Measurements from ENCODE around the gene SVIL. TPM values are rescaled to one million over a fixed set of nuclear protein-coding genes. Genes with fewer than 3 reads are reported as not detected.

Gene SVIL
- total RNA-seq, 4 donors from 2014 or later = 30.3 to 84.3 (median 62.5) TPM

DNA sequence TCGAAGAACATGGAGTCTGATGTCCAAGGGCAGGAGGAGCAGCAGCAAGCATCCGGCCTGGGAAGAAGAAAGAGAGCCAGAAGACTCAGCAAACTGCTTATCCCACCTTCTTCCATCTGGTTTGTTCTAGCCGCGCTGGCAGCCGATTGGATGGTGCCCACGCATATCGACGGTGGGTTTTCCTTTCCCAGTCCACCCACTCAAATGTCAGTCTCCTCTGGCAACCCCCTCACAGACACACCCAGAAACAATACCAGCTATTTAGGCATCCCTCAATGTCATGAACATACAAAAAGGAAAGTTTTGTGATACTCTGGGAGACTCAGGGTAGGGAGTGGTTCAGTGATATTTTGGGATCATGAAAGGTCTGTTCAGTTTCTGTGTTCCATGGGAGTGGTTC, 206.3 kb downstream of the SVIL start:
- no peaks in the 10 kb centered on the region for H3K27me3 ChIP-seq
- H3K36me3 ChIP-seq = no peaks in the 10 kb centered on the region
- no peaks in the 10 kb centered on the region for H3K4me1 ChIP-seq
- H3K9me3 ChIP-seq = no peaks in the 10 kb centered on the region
- TF ChIP-seq CTCF (IDR thresholded peaks at IDR 0.05) = no peak
- H3K4me3 ChIP-seq = no peak overlapping the region
- no peak for DNase-seq
- H3K27ac ChIP-seq = no peak overlapping the region

DNA sequence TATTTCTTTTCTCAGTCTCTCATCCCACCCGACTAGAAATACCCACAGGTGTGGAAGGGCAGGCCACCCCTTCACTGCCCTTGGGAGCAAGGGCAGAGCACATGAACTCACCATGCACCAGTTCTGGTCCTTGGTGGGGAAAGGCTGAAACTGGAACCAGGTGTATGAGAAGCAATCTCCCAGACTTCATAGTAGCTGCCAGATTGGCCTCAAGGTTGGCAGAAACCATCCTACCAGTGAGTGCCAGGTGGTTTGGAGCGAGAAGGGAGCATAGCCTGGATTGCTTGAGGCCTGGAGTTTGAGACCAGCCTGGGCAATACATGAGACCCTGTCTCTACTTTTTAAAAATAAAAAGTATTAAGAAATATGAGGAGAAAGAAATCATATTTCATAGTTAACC, 207.1 kb downstream of the SVIL start:
- DNase-seq = no peak
- H3K9me3 ChIP-seq = no peaks in the 10 kb centered on the region
- no peak for TF ChIP-seq CTCF (IDR thresholded peaks at IDR 0.05)
- no peak for TF ChIP-seq POLR2A (IDR thresholded peaks at IDR 0.05)
- H3K36me3 ChIP-seq = no peaks in the 10 kb centered on the region
- H3K27ac ChIP-seq = no peak overlapping the region
- H3K27me3 ChIP-seq = no peaks in the 10 kb centered on the region
- H3K4me1 ChIP-seq = no peaks in the 10 kb centered on the region
- no peak overlapping the region for H3K4me3 ChIP-seq

DNA sequence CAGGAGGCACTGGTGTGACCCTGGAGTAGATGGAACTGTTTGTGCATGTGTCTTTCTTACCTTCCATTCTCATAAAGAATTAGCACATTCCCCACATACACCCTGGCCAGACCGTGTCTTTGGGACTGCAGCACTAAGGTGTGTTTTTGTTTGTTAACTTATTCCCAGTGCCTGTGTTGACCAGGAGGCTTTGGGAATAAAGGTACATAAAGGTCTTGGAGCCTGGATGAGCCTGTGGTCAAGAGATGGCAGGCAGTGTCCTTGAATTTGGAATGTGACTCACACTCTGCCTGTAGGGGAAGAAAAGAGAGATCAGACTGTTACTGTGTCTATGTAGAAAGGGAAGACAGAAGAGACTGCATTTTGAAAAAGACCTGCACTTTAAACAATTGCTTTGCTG, 208.4 kb downstream of the SVIL start:
- no peaks in the 10 kb centered on the region for H3K9me3 ChIP-seq
- DNase-seq = no peak
- H3K27me3 ChIP-seq = no peaks in the 10 kb centered on the region
- H3K27ac ChIP-seq = no peak overlapping the region
- no peaks in the 10 kb centered on the region for H3K4me1 ChIP-seq
- peaks cover 0 to 8% (median 0%) of the 10 kb centered on the region in 3 donors for H3K36me3 ChIP-seq
- no peak for TF ChIP-seq POLR2A (IDR thresholded peaks at IDR 0.05)
- TF ChIP-seq CTCF (IDR thresholded peaks at IDR 0.05) = no peak
- no peak overlapping the region for H3K4me3 ChIP-seq

DNA sequence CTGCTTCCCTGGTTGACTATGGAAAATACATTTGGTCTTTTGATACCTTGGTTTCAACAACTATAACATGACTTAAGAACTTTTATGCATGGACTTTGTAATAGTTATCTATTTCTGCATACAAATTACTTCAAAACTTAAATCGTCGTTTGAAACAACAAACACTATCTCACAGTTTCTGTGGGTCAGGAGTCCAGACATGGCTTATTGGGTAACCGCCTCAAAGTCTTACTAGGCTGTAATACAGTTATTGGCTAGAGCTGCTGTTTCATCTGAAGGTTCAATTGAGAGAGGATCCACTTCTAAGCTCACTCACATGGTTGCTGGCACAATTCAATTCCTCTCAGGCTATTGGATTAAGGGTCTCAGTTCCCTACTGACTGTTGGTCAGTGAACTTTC, 210.8 kb downstream of the SVIL start:
- no peak overlapping the region for H3K27ac ChIP-seq
- no peaks in the 10 kb centered on the region for H3K4me1 ChIP-seq
- H3K9me3 ChIP-seq = no peaks in the 10 kb centered on the region
- peaks cover 0 to 20% (median 0%) of the 10 kb centered on the region in 3 donors for H3K36me3 ChIP-seq
- H3K27me3 ChIP-seq = no peaks in the 10 kb centered on the region
- H3K4me3 ChIP-seq = no peak overlapping the region
- DNase-seq = no peak
- TF ChIP-seq POLR2A (IDR thresholded peaks at IDR 0.05) = no peak
- TF ChIP-seq CTCF (IDR thresholded peaks at IDR 0.05) = no peak

- no peak for TF ChIP-seq CTCF (IDR thresholded peaks at IDR 0.05)
- no peak for TF ChIP-seq POLR2A (IDR thresholded peaks at IDR 0.05)
- H3K36me3 ChIP-seq = peaks cover 0 to 21% (median 0%) of the 10 kb centered on the region in 3 donors
- DNase-seq = no peak
These were observed 214.0 kb downstream of the SVIL start for GRCh38 chr10:29420744-29421143.

GRCh38 chr10:29417324-29417723, 217.4 kb downstream of the SVIL start:
- H3K27me3 ChIP-seq = no peaks in the 10 kb centered on the region
- TF ChIP-seq CTCF (IDR thresholded peaks at IDR 0.05) (no peak), POLR2A (IDR thresholded peaks at IDR 0.05) (no peak)
- no peaks in the 10 kb centered on the region for H3K4me1 ChIP-seq
- no peak overlapping the region for H3K4me3 ChIP-seq
- H3K9me3 ChIP-seq = no peaks in the 10 kb centered on the region
- no peak for DNase-seq
- no peak overlapping the region for H3K27ac ChIP-seq
- peaks cover 0 to 27% (median 0%) of the 10 kb centered on the region in 3 donors for H3K36me3 ChIP-seq

More at GRCh38 chr10:29420744-29421143, 214.0 kb downstream of the SVIL start:
- no peak overlapping the region for H3K4me3 ChIP-seq
- no peak overlapping the region for H3K27ac ChIP-seq
- H3K9me3 ChIP-seq = no peaks in the 10 kb centered on the region
- H3K4me1 ChIP-seq = no peaks in the 10 kb centered on the region
- H3K27me3 ChIP-seq = no peaks in the 10 kb centered on the region

Data from Peyer's patch (tissue), 4 donors.